HG03457 (cell line): ENCODE data around the gene RHOBTB1.
A peak's percentile ranks its signal among the peaks of the same experiment; 100 is the strongest.

Experiments used
- ATAC-seq: cut with Tn5 transposase; IDR thresholded peaks from one replicate; pipeline ENCODE4 v1.9.1; 2021; ENCODE audit warnings: moderate number of reproducible peaks; ENCODE audit not compliant: unreplicated experiment

The RHOBTB1 gene

DNA sequence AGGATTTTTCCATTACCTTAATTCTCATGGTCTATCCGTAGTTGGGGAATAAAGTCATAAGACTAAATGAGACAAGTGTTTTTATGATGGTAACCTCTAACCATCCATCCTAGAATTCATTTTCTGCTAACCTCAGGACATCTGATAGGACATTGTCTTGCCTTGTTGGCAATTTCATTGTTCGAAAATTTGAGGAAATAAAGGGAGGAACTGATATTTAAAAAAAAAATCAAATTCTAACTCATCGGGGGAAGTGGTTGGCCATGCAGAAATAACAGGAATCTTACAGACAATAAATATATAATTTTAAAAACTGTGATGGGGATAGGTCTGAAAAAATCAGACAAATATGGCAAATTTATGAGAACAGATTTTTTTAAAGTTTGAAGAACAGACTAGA is 21.7 kb upstream of the RHOBTB1 start:
- ATAC-seq, result no peak

DNA sequence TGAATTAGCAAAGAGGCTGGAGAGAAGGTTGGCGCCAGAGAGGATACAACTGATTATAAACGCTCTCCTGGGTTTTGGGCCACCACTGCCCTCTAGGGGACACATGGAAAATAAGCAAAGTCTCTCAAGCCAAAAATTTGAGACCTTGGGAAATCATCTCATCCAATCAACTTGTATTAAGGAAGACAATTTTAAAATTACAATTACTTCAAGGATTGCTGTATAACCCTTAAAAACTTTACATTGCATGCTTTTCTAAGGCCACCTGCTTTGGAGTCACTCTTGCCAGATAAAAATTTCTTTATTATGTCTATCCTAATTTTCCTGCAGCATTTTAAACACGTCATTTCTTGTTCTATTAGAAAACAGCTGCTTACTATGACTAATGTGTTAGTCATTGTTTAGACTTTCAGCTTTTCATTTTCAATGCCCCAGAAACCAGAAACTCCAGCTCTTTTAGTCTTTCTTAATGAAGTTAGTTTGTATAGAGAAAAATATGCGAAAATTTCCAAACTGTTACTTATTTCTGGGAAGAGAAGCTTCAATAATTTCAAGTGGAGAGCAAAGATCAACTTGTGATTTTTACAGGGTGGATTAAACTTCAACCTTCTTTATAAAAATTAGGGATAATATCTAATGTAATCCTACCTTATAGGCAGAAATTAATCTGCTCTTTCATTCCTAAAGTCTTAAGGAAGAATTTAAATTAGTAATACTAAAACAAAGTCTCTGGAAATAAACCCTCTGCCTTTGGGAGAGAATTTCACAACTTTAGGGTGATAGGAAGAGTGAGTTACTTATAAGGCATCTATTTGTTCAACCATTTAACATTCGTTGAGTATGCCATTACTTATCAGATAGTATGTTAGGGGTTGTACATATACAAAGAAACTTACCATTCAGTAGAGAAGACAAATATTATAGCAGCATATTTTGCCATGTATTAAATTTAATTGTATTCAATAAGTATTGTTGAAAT is 20.6 kb upstream of the RHOBTB1 start:
- ATAC-seq, result no peak

DNA sequence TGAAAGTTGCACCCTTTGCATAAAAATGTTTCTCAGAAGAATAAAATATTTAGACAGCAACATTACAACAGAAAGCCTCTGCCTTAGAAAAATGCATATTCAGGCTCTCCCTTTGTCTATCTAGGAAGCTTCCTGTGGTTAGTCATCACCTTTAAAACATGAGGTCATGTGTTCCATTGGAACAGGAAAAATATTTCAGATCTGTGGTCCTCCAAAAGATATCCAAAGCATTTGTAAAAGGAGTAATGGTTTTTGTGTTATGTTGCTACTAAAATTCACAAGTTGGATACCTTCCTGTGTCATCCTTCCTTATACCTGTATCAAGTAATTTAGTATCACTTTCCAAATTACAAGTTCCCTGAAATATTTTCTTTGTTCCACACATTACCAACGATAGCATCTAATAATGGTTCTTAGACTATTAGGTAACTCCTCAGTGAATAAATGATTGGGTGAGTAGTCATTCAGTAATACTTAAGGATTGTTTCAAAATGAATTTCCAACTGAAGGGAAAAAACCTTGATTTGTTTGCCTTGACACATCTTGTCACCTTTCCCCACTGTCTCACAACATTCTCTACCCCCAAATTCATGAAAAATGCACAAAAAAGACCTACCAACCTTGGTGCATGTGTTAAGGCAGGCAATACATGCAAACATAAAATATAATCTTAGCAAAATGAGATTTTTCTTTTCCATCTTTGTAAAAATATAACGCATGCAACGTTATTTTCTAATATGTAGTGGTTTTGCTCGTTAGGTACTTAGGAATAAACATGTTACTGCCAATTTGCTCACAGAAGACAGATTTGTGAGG is 19.7 kb upstream of the RHOBTB1 start:
- no peak for ATAC-seq

DNA sequence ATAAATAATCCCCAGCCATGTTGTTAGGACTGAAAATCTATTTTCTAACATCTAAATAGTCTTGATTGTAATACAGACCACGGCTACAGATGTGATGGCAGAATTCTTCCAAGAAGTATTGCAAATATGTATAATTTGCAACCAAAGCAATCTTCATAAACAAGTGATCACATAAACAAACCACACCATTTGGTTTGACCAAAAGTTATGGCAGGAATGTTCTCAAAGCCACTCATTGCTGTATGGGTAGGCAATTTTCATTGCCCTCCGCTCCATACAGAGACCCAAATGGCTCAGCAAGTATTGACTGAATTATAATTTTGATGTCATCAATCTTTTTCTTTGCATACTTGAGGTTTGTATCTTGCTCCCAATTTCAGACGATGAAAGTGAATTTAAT is 19.0 kb upstream of the RHOBTB1 start:
- ATAC-seq, result no peak

DNA sequence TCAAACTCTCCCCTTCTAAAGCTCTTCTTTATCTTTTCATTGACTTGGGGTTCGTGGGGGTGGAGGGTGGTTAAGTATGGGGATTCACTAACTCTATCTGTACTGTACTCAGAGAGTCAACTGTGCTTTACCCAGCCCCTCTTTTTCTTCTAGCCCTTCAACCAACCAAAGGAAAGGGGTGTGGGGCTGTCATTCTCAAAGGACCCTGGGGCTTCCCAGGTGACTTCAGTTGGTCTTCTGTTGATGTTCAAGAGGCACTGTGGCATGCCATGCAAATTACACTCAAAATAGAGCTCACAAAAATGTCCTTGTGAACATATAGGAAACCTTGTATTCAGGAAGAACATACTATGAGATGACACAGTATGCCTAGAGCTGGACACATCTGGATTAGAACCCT is 16.9 kb upstream of the RHOBTB1 start:
- no peak for ATAC-seq

DNA sequence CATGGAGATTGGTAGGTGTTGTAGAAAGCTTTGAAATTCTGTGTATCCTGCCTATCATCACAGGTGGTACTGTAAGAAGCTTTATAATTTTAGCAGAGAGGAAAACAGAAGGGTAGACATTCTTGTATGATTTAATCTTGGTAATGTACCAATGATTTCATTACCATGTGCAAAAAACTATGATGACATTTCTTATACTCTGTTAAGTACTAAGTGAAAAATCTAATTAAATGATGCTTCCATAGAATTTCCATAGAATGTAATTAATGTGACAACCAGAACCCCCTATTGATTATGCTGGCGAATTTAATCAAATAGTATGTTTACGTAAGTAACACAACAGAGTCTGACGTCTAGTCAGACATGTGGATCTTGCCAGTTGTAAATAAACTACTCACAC is 16.0 kb upstream of the RHOBTB1 start:
- no peak for ATAC-seq

DNA sequence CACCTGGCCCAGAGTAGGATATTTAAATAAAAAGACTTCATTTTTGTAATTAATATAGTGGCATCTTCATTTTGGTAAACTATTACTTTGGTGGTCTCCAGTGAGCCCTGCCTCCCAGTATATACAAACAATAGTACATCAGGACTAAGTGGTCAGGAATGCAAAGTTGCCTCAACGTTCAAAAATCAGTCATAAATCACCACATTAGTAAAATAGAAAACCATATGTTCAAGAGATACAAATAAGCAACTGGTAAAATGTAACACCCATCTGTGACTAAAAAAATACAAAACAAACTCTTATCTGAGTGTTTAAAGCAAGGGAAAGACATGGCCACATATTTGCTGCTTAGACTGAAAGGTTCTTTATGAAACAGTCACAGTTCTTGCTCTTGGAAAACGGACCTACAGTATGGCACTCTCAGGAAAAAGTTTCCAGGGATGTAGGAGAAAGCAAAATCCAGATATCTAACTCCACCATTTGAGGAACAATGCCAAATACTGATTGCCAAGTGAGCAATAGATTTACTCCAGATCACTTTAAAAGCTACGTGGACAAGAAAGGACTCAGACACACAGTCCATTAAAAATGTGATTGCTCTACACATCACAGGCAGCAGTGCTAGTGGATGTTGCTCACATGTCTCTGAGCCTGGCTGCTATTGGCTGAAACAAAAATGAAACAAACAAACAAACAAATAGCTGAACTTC is 15.1 kb upstream of the RHOBTB1 start:
- ATAC-seq, result no peak

DNA sequence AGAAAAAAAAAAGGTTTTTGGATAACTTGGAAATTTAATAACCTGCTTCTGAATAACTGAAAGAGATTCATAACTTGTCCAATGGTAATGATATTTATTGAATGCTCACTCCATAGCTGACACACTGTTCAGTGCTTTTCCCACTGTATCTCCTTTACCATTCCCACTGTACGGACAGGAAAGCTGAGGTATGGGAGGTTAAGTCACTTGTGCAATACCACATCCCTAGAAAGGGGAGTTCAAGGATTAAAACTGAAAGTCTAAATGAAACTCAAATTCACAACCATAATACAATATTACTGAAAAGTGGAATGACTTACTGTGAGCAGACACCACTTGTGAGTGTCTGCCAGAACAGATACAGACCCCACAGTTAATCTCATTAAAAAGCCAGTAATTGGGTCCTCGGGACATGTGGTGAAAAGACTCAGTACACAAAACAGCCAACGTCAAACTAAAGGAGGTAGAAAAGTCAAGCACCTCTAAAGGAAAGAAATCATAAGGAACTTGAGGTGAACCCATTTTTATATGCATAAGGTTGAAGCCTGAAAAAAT is 13.8 kb upstream of the RHOBTB1 start:
- ATAC-seq, result no peak

DNA sequence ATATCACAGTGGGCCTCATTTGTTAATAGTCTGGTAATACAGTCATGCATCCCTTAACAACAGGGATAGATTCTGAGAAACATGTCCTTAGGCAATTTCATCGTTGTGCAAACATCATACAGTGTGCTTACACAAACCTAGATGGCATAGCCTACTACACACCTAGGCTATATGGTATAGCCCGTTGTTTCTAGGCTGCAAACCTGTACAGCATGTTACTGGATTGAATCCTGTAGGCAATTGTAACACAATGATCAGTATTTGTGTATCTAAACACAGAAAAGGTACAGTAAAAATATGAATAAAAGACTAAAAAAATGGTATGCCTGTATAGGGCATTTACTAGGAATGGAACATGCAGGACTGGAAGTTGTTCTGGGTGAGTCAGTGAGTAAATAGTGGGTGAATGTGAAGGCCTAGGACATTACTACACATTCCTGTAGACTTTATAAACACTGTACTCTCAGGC is 12.0 kb upstream of the RHOBTB1 start:
- ATAC-seq, result no peak

DNA sequence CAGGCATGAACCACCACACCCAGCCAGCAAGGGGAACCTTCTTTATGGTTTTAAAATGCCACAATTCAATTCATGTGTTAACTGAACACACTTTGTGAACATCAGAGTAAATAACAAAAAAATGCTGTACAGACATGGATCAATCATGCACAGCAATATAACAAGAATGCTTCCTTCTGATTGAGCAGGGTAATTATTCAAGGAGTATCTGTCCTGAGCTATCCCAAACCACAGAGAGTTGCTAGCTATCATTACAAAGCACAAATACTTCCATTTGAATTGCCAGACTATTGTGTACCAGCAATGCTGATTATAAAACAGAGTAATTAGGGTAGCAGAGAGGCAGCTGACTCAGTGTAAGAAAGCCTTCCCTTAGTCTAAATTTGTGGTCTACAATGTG is 11.3 kb upstream of the RHOBTB1 start:
- ATAC-seq, result no peak

DNA sequence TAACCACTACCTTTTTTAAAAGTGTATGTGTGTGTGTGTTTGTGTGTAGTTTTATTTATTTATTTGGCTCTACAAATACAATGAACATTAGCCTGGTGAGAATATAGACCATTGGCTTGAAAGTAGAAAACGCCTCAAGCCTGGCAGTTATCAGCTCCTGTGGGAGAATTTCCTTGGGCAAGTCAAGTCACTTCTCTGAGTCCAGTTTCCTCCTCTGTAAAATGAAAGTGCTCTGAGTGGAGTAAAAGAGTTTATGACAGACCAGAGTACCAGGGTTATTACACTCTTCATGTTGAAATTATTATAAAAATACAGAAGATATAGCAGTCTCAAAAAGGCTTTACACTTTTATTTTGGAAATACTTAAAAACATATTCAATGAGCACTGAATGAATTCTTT is 10.1 kb upstream of the RHOBTB1 start:
- no peak for ATAC-seq

DNA sequence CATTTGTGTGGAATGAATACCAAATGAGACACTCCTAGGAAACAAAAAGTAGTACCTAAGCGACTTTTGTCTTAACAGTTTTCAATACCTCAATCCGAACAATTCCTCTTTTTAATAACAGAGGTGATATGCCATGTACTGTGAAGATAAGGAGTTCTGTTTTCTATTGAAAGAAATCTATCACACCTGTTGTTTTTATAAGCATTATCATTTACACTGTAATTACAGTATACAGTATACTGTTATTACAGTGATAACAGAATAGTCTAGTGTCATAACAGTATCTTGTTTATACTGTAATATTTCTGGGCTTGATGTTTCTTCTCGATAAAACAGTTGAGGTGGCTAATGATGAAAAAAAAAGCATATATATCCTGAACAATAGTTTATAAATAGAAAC is 9.4 kb upstream of the RHOBTB1 start:
- no peak for ATAC-seq

DNA sequence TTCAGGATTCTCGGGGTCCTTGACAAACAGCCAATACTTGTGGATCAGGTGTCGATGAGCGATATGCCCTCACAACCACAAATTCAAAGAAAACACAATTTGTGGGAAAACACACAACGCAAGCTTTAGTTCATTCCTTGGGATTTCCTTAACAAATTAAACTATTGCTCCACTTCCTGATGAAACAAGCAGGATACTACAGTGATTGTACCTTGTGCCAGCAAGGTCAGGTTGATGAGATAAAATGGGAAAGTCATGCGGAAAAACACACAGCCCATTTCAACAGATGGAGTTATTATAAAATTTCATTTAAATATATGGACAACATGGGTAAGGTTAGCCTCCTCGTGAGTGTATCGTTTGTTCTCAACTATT is 8.8 kb upstream of the RHOBTB1 start:
- ATAC-seq, result no peak

DNA sequence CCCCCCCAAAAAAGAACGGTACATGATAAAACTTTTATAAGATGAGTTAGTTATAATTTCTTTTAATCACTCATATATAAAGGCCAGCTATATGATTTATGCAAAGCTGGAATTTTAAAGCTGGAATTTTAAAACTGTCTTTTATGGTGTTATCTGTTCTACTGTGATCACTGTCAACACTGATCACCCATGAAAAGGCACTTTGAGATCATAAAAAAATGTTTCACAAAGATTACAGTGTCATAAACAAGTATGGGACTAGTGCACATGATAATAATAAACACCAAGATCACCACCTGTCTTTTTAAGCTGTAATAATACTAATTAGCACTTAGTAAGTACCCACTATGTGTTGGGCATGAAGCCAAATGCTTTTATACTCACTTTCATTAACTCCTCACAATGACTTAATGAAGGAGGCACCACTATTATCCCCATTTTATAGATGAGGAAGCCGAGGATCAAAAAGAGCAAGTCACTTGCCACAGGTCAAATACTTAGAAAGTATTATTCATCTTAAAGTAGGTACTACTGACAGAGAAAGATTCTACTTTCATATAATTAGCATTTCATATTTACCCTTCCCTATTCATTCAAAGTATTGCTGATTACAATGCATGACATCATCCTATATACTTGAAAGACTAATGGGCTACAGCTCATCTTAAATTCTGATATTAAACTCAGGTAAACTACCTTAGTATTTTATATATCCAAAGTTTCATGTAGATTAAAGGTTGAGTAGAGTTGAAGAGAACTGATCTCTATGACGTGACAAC is 8.3 kb upstream of the RHOBTB1 start:
- ATAC-seq, result no peak

DNA sequence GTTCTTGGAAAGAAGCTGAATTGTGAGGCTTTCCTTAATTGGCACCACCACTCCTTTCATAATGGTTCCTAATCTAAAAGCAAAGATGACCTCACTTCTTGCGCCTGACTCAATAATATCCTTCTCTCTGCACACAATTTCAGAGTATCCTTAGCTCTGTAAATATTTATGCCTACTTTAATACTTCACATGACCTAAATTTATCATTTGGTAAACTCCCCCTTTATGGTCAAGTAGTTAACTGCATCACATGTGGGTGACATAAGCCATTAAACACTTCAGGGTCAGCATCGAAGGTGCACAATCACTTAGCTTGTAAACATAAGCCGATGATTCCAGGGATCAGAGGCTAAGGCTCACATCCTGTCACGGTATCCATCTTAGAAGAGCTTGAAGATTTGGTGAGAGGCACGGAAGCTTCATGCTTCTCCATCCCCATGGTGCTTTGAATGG is 7.3 kb upstream of the RHOBTB1 start:
- ATAC-seq, result no peak

DNA sequence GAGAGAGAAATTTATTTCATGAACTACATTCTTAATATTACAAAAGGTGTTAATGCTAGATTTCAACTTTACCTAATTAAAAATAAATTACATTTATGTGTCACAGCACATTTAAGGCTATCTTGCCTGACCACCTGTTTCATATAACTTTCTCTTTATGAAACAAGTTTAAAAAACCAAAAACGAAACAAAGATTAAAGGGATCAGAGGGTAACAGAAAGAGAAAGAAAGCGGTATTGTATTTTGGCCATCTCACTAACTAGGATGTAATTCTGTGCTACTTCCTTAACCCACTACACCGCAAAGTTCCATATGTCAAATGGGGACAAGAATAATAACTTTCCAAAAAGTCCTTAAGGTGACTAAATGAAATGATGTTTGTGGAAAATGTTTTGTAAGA is 6.3 kb upstream of the RHOBTB1 start:
- peak; percentile 63 for ATAC-seq

DNA sequence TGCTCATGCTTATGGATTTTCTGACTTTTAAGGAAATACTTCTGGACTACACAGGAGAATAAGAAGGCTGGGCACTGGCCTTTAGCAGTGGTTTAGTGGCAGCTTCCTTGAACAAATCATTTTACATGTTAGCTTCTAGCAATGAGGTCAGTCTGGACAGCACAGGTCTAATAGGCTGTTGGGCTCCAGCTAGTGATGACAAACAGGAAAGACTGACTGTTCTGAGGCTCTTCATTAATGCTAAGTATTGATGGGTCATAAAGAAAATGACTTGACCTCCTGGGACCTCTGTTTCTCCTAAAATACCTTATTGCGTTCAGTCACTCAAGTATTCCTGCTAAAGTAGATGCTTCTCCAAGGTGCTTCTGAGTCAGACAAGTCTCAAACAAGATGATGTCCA is 4.9 kb upstream of the RHOBTB1 start:
- no peak for ATAC-seq

DNA sequence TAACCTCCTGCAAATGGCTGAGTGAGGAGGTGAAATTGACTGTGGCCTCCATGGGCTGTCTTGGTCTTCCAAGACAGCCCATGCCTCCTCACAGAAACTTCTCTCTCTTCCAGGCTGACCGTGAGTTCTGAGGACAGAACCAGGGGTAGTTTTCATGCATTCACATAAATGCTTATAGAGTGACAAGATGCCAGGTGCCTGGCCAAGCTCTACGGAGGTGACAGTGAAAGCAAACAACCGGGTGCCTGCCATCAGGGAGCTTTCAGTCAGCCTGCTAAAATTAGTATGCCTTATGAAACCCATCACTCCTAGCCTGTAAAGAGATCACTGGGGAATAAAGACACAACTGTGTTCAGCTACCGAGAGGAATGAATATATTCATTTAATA is 919 bp upstream of the RHOBTB1 start:
- no peak for ATAC-seq

DNA sequence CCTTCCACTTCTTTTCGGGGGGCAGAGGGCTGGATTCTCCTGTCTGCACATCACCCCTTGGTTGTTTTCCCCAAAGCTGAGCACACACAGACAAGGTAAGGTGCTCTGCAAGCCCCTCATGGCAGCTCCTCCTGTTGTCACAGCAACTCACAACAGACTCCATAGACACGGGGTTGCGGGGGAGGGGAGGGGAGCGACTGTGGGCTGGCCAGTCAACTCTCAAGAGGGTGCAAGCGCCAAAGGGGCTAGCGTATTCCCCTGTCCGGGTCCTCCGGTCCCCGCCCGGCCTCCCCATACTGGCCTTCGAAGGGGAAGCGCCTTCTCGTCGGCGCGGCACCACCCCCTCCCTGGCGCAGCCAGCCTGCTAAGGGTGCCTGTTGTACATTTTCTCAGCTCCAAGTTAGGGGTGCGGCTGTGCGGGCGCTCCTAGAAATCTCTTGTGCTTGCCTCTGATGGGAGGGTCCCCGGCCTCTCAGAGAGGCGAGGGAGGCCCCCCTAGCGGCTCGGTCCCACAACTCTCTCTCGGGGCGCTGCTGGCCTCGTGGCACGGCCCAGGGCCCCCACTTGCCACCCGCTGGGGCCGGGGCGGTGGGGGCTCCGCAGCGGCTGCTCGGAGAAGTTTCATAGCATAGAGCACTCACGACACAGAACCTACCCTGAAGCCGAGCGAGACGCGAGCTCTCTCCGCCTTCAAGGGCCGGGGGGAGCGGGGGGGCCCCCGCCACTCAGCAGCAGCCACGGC is 498 bp downstream of the RHOBTB1 start:
- no peak for ATAC-seq
